HFFc6 (cell line): ENCODE measurements around the gene ABCG4. TPM values are rescaled to one million over a fixed set of nuclear protein-coding genes. Genes with fewer than 3 reads are reported as not detected.
A peak's percentile ranks its signal among the peaks of the same experiment; 100 is the strongest.

Experiments used
- DNase-seq: peaks from one replicate; pipeline ENCODE4 v3.0.0-alpha.2; 2018
- H3K27ac Mint-ChIP-seq: 2 replicates; pipeline ENCODE4 v1.8.0; 2020; ENCODE audit warnings: mild to moderate bottlenecking, mixed read lengths
- H3K27me3 Mint-ChIP-seq: 2 replicates; pipeline ENCODE4 v1.8.0; 2021; ENCODE audit warnings: mild to moderate bottlenecking, moderate library complexity, mixed read lengths; ENCODE audit not compliant: insufficient read depth
- H3K36me3 Mint-ChIP-seq: 2 replicates; pipeline ENCODE4 v1.8.0; 2021; ENCODE audit warnings: low read depth, mixed read lengths
- H3K4me1 Mint-ChIP-seq: 2 replicates; pipeline ENCODE4 v1.8.0; 2020; ENCODE audit warnings: low read depth, mixed read lengths
- H3K4me3 Mint-ChIP-seq: 2 replicates; pipeline ENCODE4 v1.8.0; 2020; ENCODE audit warnings: mild to moderate bottlenecking, moderate library complexity, mixed read lengths
- H3K9me3 Mint-ChIP-seq: 2 replicates; pipeline ENCODE4 v1.8.0; 2020; ENCODE audit warnings: mild to moderate bottlenecking, mixed read lengths
- total RNA-seq, 6 experiments: library from RNA; stranded (reverse); fragmentation: NEBNext Ultra II Directional; extraction: Animal tissue kit (Norgen Biotek cat#: 25700); gene quantifications; 2 replicates in 1 of 6; 3 replicates in 5 of 6; pipeline ENCODE4 v1.2.3, GENCODE V29; 2021
- TF ChIP-seq, protein P1 (sequence below): fragments of 200-600 bp; sonication (generic); IDR thresholded peaks from 2 replicates; pipeline ENCODE4 v1.5.0; 2021; ENCODE audit warnings: antibody characterized with exemption, mild to moderate bottlenecking

ABCG4 gene
- total RNA-seq, 6 experiments from 2014 or later: 0.05 to 0.50 (median 0.18) TPM

DNA sequence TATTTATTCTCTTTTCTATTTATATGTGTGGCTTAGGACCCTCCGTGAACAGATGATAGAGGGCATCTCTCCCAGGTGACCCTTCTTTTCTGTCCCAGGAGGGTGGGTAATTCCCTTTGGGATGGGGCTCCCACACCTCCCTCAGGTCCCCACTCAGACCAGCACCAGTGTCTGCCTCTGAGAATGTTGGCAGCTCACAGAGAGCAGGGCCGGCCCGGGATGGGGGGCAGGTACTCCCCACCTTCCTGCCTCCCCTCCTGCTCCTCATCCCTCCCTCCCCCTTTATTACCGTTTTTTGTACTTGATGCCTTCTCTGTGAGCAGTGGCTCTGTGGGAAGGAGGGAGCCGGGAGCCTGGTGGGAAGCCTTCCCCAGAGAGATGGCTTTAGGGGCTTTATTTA is 32.3 kb upstream of the ABCG4 start:
- Mint-ChIP-seq H3K27ac (no peak overlapping the region), H3K36me3 (peaks cover 22% of the 10 kb centered on the region; the same call in 1 of the 2 replicates), H3K9me3 (no peaks in the 10 kb centered on the region), H3K4me1 (peaks cover 22% of the 10 kb centered on the region), H3K4me3 (no peak overlapping the region), H3K27me3 (no peaks in the 10 kb centered on the region; the same call in 1 of the 2 replicates)
- TF ChIP-seq, protein P1, sequence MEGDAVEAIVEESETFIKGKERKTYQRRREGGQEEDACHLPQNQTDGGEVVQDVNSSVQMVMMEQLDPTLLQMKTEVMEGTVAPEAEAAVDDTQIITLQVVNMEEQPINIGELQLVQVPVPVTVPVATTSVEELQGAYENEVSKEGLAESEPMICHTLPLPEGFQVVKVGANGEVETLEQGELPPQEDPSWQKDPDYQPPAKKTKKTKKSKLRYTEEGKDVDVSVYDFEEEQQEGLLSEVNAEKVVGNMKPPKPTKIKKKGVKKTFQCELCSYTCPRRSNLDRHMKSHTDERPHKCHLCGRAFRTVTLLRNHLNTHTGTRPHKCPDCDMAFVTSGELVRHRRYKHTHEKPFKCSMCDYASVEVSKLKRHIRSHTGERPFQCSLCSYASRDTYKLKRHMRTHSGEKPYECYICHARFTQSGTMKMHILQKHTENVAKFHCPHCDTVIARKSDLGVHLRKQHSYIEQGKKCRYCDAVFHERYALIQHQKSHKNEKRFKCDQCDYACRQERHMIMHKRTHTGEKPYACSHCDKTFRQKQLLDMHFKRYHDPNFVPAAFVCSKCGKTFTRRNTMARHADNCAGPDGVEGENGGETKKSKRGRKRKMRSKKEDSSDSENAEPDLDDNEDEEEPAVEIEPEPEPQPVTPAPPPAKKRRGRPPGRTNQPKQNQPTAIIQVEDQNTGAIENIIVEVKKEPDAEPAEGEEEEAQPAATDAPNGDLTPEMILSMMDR: no peak
- DNase-seq: no peak

DNA sequence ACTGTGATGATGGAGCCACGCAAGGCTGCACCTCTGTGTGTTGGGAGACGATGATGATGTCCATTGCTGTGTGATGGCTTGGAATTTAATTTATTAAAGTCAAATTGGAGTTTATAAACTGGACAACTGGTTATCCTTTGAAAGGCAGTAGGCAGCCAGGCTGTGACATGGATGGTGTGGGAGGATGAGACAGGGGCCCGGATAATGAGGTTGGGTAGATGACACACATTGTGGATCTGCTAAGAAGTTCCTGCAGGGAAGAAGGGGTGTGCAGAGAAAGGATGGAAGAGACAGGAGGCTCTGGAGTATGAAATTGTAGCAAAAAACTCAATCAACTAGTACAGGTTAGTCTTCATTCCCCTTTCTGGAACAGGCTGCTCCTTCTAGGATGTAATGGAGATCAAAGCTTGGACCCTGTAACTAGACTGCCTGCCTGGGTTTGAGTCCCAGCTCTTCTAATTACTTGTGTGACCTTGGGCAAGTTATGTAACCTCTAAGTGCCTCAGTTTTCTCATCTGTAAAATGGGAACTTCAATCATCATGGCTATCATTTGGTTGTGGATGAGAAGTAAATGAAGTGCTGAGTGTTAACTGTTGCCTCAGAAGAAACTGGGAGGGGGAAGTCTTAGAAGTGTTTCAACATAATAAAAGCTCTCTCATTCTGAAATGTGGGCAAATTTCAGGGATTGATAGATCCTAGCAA is 31.7 kb upstream of the ABCG4 start:
- Mint-ChIP-seq H3K4me3 (no peak overlapping the region), H3K36me3 (peaks cover 18% of the 10 kb centered on the region; the same call in 1 of the 2 replicates), H3K27me3 (no peaks in the 10 kb centered on the region), H3K27ac (no peak overlapping the region), H3K9me3 (no peaks in the 10 kb centered on the region), H3K4me1 (peaks cover 27% of the 10 kb centered on the region)
- TF ChIP-seq, protein P1: no peak
- DNase-seq: no peak

DNA sequence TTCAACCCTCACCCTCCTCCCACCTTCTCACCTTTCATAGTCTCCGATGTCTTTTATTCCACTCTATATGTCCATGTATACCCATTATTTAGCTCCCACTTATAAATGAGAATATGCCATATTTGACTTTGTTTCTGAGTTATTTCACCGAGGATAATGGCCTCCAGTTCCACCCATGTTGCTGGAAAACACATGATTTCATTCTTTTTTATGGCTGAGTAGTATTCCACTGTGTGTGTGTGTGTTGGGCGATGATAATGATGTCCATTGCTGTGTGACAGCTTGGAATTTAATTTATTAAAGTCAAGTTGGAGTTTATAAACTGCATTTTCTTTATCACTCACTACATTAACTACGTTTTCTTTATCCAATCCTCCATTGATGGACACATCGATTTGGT is 30.6 kb upstream of the ABCG4 start:
- H3K4me1 Mint-ChIP-seq: peaks cover 29% of the 10 kb centered on the region
- H3K9me3 Mint-ChIP-seq: no peaks in the 10 kb centered on the region
- H3K4me3 Mint-ChIP-seq: no peak overlapping the region
- H3K36me3 Mint-ChIP-seq: peaks cover 14% of the 10 kb centered on the region; the same call in 1 of the 2 replicates
- no peak for DNase-seq
- H3K27ac Mint-ChIP-seq: no peak overlapping the region
- TF ChIP-seq, protein P1: no peak
- no peaks in the 10 kb centered on the region for H3K27me3 Mint-ChIP-seq

DNA sequence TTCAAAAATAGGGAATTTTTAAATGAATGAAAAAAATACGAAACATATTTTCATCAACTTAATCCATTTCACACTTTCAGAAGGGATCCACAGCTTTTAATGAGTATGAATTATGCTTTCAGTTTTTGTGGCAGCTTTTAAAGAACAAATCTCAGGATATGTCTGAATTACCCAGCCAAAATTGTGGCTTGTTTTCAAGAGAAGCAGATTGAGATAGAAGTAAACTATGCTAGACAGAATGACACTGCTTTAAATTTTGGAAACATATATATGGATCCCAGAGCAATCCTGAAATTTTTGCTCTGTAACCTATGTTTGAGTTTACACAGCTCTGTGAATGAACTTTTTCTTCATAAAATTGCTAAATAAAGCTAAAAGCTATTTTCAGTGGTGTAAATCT is 29.9 kb upstream of the ABCG4 start:
- H3K36me3 Mint-ChIP-seq: peaks cover 14% of the 10 kb centered on the region; the same call in 1 of the 2 replicates
- no peak overlapping the region for H3K27ac Mint-ChIP-seq
- H3K27me3 Mint-ChIP-seq: no peaks in the 10 kb centered on the region
- H3K4me1 Mint-ChIP-seq: peaks cover 28% of the 10 kb centered on the region
- TF ChIP-seq, protein P1: no peak
- no peaks in the 10 kb centered on the region for H3K9me3 Mint-ChIP-seq
- DNase-seq: no peak
- H3K4me3 Mint-ChIP-seq: no peak overlapping the region

DNA sequence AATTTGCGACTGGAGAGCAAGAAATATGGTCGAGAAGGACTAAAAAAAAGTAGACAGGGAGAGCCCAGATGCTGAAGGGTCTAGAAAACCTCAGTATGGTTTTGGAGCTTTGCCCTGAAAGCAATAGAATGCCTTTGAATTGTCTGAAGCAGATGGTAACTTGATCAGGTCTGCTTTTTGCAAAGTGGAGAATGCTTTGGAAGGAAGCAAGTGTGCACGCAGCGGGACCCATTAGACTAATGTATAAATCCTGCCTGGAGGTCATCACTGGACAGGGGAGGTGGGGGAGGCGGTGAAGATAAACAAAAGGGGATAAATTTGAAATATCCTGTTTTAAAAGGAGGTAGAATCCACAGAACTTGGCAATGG is 28.2 kb upstream of the ABCG4 start:
- H3K27me3 Mint-ChIP-seq: no peaks in the 10 kb centered on the region
- peaks cover 8% of the 10 kb centered on the region; the same call in 1 of the 2 replicates for H3K36me3 Mint-ChIP-seq
- peak overlapping the region; percentile 85 for H3K27ac Mint-ChIP-seq
- H3K4me3 Mint-ChIP-seq: peak overlapping the region; percentile 97
- DNase-seq: peak; percentile 38
- H3K9me3 Mint-ChIP-seq: no peaks in the 10 kb centered on the region
- TF ChIP-seq, protein P1: no peak
- H3K4me1 Mint-ChIP-seq: peaks cover 28% of the 10 kb centered on the region
